Stimulated activated CD8-positive, alpha-beta memory T cell treated with anti-CD3 and anti-CD28 coated beads, Interleukin-7, amount 100 ng/mL, for 1 hour (primary cell): Measurements from ENCODE around the gene PRPF6.
A peak's percentile ranks its signal among the peaks of the same experiment; 100 is the strongest.

ENCODE experiments used
- DNase-seq, 2 donors: peaks; one replicate each; pipeline ENCODE4 v3.0.0-alpha.2; 2020; ENCODE audit warnings: low read depth in 2 of 2

The PRPF6 gene

DNA sequence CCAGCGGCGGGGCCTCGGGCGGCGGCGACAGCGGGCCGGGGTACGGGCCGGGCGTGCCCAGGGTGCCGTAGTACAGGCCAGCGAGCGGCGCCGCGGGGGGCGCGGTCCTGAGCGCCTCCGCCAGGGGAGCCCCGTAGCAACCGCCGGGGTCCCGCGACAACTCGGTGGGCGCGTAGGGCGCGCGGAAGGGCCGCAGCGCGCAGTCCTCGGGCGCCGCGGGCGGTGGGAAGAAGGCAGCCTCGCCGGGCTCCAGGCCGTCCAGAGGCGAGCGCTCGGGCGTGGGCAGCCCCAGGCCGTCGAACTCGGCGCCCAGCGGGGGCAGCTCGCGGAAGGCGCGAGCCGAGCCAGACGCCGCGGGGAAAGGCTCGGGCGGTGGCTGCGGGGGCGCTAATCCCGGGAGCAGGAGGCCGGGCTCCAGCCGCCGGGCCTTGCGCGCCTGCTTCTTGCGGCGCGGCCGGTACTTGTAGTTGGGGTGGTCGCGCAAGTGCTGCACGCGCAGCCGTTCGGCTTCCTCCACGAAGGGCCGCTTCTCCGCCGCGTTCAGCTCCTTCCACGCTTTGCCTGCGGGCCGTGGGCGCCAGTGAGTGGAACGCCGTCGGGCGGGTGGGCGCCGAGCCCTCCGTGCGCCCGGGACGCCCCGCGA, 67.6 kb downstream of the PRPF6 start:
- no peak for DNase-seq

GRCh38 chr20:64049060-64049877, 68.3 kb downstream of the PRPF6 start, which contains the start of gene SOX18:
Gene SOX18, minus strand, starts transcription at chr20:64049639. Its CDS starts 123 bp downstream, at chr20:64049516.
- no peak for DNase-seq

DNA sequence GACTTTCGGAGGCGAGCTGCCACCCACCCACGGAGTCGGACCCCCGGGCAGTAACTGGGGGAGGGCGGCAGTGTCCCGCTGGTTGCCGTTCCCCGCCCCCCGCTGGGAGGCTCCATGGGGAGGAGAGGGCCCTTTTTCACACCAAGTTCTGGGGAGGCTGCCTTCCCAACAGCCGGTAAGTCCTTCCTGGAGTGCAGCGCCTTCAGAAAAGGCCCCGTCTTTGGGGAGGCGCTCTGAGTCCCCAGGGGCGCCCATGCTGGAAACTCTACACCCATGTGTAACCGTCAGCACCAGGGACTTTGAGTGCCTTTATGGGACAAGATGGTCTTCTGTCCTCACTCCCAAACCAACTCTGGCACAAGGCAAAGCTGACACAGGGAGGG, 68.9 kb downstream of the PRPF6 start:
- DNase-seq = no peak

GRCh38 chr20:64050261-64051032, 69.5 kb downstream of the PRPF6 start:
- DNase-seq = no peak

DNA sequence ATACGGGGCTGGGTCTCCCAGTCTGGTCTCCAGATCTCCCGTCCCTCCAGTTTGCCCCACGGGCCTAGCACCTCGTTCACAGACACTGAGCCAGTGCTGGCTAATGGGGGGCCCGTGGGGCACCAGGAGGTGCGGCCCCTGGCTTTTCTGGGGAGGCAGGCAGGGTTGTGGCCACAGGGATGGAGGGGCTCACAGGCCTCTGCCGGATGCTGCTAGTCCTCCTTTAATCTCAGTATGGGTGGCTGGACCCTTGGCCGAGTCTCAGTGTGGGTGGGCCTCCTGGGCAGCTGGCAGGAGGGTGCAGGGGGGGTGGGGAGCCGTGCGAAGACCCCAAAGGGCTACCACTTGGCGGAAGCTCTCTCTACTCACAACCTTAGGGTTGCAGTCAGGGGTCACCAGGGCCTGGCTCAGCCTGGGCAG, 70.1 kb downstream of the PRPF6 start:
- DNase-seq = no peak

DNA sequence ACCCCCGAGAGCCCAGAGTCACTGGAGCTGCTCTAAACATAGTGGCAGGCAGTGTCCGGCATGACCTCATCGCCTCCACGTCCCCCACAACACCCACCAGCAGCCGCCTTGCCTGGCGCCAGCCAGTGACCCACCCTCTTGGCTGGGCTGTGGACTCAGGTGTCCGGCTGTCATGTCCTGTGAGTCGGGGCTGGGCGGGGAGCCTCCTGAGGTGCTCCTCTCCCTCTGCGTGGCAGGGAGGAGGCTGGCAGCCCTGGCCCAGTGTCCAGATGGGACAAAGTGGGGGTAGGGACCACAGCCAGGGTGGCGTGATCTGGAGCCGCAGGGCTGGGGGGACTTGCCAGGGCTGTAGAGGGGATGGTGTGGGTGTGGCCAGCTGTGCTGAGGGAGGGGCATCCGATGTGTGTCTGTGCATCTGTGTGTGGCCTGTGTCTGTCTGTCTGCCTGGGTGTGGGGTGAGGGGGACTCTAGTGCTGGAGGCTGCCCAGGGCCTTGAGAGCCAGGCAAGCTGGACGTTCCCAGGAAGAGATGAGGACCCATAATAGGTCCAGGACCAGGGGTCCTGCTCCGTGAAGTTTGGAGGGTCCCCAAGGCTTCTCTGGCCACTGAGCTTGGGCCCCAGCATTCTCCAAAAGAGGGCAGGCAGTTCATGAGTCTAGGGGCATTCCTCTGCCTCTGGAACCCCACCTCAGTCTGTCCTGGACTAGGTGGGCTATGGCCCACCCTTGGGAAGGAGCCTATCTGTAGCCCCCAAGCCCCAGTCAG, 70.8 kb downstream of the PRPF6 start:
- no peak for DNase-seq

- DNase-seq = no peak
These were observed 71.4 kb downstream of the PRPF6 start for GRCh38 chr20:64052326-64052722.

- DNase-seq = no peak
These were observed 72.3 kb downstream of the PRPF6 start for GRCh38 chr20:64052987-64053840.

- DNase-seq = no peak
These were observed 73.1 kb downstream of the PRPF6 start for GRCh38 chr20:64053841-64054661.

- no peak for DNase-seq
These were observed 74.5 kb downstream of the PRPF6 start for GRCh38 chr20:64055396-64055892.

GRCh38 chr20:64055893-64056638, 75.1 kb downstream of the PRPF6 start:
- DNase-seq = no peak

DNA sequence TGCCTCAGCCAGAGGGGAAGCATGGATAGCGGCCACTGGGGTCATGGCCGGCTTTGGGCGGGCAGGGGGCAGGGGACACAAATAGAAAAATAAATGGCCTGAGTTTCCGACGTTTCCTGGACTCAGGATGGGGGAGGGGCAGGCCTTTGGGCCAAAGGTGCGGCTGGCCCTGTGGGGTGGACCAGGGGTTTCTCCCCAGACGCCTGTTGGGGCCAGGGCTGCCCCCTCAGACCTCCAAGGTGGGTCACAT, 75.6 kb downstream of the PRPF6 start:
- DNase-seq = no peak

DNA sequence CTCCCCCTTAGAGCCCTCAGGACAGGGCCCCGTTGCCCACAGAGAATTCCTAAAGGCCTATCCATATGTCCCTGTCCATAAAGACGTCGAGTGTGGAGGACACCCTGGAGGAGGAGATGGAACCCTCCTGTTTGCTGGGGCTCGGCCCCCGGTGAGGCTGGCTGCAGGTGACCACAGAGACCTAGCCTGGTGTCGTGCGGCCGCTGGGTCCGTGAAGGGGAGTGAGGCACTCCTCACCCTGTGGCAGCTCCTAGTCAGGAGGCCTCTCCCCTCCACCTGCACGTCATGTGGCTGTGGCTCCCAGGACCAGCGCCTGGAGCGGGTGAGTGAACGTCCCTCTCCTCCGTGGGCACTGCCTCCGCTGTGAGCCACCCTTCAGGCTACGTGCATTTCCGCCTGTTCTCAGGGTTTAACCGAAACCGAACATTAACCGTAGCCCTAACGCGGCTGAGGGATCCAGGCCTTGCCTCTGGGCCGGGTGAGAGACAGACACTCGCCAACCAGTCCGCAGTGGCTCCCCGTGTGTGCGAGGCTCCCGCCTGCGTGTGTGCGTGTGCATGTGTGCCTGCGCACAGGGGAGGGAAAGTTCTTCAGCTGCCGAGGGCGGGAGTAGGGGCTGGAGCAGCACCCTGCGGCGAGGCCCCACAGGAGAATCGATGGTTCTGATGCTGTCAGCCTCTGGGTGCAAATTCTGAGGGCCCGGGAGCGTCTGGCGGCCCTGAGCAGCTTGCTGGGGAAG, 76.1 kb downstream of the PRPF6 start:
- no peak for DNase-seq

DNA sequence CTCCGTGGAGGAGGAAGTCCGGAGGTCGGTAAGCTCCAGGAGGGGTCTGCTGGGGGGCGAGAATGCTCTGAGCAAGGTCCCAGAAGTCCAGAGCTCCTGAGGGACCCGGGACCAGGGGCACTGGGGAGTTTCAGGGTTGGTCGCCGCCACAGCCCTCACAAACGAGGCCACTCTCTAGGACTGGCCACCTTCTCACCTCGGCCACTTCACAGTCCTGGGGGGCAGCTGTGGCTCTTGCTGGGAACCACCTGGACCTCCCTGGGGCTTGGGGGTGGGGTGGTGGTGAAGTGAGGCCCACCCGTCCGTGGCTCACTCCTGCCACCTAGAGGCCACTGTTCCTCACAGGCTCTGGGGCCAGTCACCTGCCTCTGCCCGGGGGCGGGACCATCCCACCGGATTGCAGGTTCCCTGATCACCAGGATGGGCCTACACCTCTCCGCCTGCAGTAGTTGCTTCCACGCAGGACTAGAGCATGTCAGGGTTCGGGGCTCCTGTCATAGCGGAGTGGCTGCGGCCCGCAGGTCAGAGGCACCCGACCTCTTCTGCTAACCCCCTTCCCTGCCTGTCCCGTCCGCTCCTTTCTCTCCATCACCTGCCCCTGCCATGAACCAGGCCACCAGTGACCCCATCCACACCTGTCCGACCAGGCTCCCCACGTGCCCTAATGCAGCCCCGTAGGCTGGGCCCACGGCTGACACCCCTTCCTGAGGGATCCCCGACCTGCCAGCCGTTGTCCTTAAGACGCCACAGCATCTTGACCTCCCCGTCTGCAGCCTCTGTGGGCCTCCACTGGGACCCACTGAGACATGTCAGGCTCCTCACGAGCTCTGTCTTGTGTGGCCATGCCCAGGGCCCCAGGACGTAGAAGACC, 76.9 kb downstream of the PRPF6 start:
- peak; percentile 50 to 73 for DNase-seq

- no peak for DNase-seq
These were observed 77.6 kb downstream of the PRPF6 start for GRCh38 chr20:64058536-64058935.

GRCh38 chr20:64062276-64062595, 81.3 kb downstream of the PRPF6 start:
- DNase-seq = no peak

DNA sequence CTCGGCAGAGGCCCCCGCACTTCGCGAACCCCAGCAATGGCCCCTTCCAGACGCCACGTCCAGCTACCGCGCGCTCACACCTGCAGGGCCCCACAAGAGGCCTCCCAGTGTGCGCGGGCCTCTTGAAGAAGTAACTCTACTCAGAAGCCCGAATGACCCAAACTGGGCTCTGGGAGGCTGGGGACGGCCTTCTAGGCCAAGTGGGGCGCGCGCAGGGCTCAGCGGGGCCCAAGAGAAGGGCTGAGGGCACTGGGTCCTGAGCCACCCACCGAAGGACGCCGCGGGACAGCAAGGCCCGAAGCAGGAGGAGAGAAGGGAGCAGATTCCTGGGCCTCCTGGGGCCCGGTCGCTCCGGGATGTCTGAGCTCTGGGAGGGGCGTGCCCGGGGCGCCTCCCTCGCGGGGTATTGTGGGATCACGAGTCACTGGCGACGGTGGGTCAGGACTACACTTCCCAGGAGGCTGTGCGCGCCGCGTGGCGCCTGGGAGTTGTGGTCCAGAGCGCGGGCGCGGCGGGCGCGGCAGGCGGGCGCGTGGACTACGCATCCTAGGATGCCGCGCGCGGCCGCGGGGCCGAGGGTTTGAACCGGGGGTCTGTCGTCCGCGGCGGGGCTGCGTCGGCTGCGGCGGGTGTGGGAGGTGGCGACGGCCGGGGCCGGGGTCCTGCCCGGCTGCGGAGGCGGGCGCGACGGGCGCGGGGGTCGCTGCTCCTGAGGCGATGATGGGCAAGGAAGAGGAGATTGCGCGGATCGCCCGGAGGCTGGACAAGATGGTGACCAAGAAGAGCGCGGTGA, 81.9 kb downstream of the PRPF6 start, which contains the start of gene TCEA2:
TSS of gene TCEA2 (plus strand) at position 603 of the 793 bp plus-strand sequence. CDS start at position 718, 115 bp downstream.
- DNase-seq = peak; percentile 79 to 88
